Superior temporal gyrus (tissue), 1 donor: ENCODE data around the gene WTAP.
"Not testable (repeated sequence)": the region's sequence is repeated elsewhere in the genome, so short reads cannot be mapped to it uniquely, and the experiment has no call there.

ENCODE experiments used
- DNase-seq: peaks from one replicate; pipeline ENCODE4 v3.0.0-alpha.2; 2016; ENCODE audit errors: extremely low spot score

The WTAP gene

DNA sequence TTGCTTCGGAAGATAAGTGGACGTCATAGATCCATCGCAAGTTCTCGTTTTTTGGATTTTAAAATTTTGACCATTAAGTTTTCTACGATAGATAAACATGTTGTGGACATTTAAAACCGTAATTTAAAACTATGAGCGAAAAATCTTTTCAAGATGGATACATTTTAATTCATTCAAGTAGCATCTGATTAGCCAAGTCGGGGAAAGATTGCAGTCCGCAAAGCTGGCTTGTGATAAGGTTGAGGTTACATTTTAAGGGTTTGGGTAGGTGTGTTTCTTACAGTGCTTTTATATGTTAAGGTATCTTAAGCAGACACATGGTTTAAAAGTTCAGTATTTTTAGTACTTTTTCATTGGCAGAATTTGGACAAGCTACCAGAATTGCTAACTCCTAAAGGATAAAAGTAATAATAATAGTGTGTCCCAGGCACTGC lies 1.2 kb downstream of the WTAP start:
- DNase-seq, result no peak

DNA sequence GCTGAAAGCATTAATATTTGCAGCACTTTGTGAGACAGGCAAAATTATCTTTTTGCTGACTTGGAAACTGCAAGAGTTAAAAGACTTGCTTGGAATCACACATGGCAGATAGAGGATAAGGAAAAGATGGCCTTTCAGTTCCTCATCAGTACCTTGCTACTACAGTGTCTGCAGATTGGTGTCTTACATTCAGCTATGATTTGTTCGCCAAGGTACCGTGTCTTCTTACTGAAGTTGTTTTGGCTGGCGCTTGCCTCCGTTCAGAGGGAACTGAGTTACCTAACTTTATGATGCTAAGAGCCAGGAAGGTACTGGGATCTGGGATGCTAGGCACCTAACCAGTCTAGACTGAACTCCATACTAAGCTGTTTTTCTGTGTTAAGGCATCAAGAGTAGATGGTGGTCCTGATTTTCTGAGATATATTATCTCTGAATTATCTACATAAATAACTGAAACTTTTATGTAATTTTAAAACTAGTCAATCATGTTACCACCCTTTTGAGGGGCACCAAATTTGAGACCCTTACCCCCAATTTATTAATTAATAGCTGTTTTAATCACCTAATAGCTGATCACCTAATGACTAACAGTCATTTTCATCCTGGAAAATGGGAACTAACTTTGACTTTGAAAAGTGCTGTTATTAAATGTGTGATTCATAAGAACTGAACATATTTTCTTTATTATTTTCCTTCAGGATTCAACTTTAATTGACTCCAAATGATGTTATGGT lies 2.5 kb downstream of the WTAP start:
- no peak for DNase-seq

DNA sequence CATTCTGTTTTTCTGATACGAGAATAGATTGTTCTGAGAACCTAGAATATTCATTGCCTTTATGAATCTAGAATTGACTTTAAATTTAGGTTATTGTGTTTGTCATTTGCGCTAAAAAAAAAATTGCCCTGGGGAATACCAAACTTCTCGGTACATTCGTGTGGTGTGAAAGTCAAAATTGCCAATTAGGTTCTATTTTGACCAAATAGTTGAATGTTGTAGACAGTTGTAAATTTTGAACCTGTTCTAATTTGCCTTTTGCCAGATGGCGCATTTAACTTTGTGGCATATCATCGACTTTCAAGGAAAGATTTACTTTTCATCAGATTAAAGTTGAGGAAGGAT lies 3.0 kb downstream of the WTAP start:
- no peak for DNase-seq

DNA sequence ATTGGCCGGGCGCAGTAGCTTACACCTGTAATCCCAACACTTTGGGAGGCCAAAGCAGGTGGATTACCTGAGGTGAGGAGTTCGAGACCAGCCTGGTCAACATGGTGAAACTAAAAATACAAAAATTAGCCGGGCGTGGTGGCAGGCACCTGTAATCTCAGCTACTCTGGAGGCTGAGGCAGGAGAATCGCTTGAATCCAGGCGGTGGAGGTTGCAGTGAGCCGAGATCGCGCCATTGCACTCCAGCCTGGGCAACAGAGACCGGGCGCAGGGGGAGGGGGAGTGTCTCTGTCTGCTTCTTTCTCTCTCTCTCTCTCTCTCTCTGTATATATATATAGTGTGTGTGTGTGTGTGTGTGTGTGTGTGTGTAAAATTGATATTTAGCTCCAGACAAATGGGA lies 5.2 kb downstream of the WTAP start:
- DNase-seq, result not testable (repeated sequence)

DNA sequence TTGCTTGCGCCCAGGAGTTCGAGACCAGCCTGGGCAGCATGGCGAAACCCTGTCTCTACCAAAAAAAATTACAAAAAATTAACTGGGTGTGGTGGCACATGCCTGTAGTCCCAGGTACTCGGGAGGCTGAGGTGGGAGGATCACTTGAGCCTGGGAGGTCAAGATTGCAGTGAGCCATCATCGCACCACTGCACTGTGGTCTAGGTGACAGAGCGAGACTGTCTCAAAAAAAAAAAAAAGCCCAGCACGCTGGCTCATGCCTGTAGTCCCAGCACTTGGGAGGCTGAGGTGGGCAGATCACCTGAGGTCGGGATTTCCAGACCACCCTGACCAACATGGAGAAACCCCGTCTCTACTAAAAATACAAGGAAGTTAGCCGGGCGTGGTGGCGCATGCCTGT lies 6.1 kb downstream of the WTAP start:
- not testable (repeated sequence) for DNase-seq

DNA sequence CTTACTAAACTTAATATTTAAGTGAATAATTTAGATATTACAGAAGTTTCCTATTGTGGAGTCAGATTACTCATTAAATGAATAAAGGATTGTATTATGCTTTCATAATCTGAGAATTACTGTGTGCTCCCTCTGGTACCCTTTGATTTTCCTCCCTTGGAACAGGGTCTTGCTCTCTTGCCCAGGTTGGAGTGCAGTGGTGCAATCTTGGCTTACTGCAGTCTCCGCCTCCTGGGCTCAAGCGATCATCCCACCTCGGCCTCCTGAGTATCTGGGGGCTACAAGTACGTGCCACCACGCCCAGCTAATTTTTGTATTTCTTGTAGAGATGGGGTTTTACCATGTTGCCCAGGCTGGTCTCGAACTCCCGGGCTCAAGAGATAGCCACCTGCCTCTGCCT lies 9.6 kb downstream of the WTAP start:
- no peak for DNase-seq

DNA sequence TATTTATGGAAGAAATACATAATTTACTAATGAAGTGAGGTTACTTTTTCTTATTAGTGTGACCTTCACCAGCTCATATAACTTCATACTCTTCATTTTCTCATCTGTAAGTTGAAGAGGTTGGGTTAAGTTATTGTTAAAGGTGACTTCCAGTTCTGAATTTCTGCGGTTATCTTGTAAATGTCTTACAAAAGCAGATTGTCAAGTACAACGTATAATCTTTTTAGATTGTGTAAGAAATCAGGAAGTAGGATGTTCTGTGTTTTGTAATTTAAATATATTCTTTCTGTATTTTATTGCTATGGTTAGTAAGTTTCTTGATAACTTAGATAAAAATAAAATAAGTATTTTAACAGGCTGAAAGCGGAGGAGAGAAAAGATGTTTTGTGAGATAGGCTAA lies 12.0 kb downstream of the WTAP start:
- DNase-seq, result no peak

DNA sequence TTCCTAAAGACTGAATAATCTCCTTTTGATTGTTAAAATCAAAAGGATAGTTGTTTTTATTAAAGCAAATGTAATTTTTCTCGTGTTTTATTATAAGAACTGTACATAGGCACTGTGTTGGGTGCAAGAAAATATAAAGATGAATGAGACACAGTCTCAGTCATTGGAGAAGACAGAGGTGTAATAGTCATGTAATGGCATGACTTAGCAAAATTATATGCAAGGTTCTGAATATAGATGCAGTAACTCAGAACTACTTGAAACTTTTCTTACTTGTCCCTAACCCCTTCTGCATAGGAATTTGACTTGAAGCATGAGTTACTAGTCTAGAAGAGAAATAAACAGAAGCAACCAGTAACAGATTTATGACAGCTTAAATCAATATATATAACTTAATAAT lies 14.9 kb downstream of the WTAP start:
- DNase-seq, result no peak

DNA sequence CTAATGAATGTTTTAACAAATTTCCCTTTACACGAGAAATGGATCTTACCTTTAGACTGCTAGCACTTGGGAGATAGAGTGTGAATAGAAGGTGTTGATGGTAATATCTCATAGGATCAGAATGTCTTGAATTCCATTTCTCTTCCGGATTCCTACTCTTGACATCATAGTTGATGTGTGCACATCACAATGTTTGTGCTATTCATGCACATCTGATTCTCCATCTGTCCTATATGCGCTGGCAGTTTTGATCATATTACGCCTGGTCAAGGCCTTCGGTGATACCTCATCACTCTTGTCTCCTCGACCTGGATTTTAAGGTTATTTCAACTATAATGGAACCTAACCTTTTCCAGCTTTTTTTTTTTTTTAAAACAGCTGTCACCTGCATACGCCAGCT lies 17.8 kb downstream of the WTAP start:
- DNase-seq, result no peak

DNA sequence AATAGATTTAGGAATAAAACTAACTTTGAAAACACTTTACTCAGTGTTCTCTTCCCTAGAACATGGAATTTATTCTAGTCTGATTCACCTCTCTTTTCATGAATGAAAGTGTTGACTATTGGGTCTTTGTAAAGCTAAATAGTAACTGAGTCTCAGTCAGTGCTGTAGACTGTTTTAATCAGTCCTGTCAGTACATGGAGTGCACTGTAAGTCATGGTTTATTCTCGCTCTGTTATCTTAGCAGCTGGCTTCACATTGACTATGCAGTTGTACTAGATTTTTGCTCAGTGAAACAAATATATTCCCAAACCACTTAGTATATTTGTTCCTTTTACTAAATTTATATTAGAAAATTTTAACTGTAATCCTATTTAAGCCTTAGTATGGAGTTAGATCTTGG lies 19.5 kb downstream of the WTAP start:
- DNase-seq, result no peak

DNA sequence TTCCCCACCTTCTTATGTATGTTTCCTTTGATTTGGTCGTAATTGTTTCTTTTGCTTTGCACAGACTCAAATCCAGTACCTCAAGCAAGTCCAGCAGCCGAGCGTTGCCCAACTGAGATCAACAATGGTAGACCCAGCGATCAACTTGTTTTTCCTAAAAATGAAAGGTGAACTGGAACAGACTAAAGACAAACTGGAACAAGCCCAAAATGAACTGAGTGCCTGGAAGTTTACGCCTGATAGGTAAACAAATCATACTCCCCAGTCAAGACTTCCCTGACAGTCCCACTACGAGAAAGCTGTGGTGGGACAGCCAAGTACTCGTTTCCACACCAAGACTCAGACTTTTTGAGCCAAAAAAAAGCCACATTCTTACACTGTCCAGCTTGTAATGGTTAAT lies 20.8 kb downstream of the WTAP start:
- DNase-seq, result not testable (repeated sequence)

DNA sequence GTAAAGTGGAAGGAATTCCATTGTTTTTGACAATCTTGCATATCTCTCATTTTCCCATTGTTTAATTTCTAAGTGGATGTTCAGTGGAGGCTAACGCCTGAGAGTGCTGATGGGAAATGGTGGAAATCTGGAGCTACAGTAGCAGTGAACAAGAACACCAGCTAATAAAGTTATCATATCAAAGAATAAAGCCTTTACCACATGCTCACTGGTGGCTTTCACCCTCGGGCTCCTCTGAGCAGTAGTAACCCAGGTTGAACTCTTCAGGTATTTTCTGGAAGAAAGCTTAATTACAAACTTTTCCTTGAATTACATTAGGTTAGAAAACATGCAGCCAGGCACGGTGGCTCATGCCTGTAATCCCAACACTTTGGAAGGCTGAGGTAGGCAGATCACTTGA lies 24.1 kb downstream of the WTAP start:
- no peak for DNase-seq

DNA sequence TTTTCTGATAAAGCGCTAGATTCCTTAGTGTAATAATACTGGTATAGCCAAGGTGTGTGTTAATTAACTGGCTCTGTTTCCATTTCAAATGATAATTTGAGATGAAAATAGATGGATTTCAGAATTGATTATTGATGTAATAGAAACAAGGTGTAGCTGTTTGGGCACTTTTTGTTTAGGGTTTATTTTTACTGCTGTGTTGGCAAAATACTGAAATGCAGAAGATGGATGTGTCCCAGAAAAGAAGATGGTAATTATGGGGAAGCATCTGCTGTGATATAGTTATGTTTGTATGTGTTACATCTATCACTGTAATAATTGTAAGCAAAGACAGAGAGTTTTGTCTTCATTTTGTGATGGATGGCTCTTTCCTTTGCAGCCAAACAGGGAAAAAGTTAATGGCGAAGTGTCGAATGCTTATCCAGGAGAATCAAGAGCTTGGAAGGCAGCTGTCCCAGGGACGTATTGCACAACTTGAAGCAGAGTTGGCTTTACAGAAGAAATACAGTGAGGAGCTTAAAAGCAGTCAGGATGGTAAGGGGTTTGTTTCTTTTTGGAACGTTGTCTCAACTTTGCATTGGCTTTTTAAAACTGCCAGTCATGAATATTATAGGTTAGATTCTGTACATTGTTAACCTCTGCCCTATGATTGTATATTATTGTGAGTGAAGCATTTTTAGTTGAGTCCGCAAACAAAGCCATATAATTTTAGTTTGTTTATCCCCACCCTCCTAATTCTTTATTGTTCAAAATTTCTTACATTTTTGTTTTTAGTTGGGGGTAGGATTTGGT lies 26.0 kb downstream of the WTAP start:
- DNase-seq, result no peak

DNA sequence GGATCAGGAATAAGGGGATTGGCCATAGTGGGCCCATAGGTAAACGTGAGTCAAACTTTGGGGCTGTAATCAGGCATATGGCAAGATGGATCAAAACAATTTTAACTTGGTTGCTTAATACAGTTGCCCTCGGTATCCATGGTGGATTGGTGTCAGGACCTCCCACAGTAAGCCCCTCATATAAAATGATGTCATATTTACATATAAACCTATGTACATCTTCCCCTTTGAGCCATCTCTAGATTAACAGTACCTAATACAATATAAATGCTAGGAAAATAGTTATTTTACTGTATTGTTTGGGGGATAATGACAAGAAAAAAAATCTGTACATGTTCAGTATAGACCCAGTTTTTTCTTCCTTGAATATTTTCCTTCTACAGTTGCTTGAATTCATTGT lies 27.1 kb downstream of the WTAP start:
- DNase-seq, result no peak

DNA sequence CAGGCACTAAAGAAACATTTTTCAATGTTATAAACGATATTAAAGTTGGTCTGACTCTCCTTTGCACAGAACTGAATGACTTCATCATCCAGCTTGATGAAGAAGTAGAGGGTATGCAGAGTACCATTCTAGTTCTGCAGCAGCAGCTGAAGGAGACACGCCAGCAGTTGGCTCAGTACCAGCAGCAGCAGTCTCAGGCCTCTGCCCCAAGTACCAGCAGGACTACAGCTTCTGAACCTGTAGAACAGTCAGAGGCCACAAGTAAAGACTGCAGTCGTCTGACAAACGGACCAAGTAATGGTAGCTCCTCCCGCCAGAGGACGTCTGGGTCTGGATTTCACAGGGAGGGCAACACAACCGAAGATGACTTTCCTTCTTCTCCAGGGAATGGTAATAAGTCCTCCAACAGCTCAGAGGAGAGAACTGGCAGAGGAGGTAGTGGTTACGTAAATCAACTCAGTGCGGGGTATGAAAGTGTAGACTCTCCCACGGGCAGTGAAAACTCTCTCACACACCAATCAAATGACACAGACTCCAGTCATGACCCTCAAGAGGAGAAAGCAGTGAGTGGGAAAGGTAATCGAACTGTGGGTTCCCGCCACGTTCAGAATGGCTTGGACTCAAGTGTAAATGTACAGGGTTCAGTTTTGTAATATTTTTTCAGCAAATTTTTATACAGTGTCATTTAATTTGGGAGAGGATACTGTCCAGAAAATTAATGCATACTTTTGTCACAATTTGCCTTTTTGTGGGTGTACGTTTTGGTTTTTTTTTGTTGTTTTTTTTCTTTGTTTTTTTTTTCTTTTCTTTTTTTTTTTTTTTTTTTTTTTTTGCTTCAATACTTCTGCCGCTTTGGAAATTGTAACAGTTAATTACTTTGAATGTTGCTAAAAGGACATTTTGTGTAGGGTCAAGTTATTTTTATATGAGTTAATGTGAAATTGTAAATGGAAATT lies 27.9 kb downstream of the WTAP start:
- DNase-seq, result peak; percentile 30

DNA sequence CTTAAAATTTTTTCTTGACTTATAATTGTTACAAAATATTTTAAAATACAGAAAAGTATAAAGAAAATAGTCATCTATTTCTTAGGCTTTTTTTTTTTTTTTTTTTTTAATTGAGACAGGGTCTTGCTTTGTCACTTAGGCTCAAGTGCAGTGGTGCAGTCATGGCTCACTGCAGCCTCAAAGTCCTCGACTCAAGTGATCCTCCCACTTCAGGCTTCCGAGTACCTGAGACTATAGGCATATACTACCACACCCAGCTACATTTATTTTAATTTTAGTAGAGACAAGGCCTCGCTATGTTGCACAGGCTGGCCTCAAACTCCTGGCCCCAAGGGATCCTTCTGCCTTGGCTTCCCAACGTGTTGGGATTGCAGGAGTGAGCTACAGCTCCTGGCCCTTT lies 29.2 kb downstream of the WTAP start:
- no peak for DNase-seq

DNA sequence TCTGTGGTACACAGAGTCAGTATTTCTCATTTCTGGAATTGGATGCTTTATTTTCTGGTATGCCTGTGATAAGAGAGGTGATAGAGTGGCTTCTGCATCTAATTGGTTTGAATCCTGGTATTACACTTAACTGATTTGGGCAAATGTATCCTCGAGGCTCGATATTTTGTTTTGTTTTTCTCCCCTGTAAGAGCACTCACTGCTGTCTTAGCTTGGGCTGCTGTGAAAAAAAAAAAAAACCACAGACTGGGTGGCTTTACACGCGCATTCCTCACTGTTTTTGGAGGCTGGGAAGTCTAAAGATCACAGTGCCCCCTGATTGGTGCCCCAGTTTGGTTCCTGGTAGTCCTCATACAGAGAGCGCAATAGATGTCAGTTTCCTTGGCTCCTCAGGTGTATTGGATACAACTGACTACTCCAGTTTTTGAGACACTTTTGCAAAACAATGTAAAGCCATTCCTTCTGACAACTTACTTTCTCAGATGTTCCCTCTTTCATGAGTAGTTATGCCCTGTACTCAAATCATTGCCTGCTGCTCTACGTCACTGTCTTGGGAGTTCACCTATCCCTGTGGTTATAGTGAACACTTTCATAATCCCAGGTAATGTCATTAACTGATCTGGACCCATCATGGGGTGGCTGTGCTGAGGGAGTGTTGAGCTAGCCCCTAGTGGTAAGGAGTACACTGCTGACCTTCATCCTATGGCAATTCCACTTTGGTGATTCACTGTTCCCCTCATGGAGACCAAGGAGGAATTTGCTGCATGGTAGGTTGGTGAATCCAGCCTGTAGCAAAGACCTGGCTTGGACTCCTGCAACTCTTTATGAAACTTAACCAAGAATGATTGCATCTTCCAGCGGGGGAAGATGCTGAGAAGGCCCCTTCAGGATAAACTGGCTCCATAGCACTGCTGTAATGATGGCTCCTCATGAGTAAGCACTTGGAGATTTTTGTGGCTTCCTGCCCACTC lies 31.0 kb downstream of the WTAP start:
- no peak for DNase-seq

DNA sequence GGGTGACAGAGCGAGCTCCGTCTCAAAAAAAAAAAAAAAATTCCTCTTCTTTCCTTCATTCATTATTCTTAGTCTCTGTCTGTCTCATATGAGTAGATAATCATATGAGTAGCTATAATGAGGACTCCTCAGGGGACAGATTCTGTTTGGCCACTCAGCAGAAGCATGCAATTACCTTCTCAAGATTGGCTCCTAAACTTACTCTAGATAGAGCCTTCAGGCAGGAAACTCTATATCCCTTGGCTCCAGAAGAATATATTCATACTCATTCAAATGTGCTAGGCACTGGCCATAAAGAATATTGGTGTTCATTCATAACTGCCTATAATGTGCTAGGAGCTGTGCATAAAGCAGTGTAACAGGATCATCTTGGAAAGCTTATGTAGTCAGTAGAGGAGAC lies 32.3 kb downstream of the WTAP start:
- DNase-seq, result no peak

DNA sequence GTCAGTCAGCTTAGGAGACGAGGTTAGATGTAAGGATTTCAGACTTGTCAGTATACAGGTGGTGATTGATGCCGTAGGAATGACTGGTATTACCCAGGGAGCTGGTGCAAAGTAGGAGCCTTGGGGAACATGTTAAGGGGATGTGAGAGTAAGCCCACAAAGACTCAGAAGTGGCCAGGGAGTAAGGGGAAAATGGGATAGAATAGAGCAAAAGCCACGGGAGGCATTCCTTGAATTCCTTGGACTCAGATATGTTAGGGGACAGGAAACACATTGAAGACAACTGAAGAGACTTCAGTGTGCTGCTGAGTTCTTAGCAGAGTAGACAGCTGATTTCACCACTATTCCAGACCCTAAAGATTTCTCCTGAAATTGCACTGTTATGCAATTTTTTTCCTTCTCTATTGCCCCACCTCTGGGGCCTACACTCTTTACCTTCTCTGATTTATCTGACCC lies 33.3 kb downstream of the WTAP start:
- DNase-seq, result no peak

DNA sequence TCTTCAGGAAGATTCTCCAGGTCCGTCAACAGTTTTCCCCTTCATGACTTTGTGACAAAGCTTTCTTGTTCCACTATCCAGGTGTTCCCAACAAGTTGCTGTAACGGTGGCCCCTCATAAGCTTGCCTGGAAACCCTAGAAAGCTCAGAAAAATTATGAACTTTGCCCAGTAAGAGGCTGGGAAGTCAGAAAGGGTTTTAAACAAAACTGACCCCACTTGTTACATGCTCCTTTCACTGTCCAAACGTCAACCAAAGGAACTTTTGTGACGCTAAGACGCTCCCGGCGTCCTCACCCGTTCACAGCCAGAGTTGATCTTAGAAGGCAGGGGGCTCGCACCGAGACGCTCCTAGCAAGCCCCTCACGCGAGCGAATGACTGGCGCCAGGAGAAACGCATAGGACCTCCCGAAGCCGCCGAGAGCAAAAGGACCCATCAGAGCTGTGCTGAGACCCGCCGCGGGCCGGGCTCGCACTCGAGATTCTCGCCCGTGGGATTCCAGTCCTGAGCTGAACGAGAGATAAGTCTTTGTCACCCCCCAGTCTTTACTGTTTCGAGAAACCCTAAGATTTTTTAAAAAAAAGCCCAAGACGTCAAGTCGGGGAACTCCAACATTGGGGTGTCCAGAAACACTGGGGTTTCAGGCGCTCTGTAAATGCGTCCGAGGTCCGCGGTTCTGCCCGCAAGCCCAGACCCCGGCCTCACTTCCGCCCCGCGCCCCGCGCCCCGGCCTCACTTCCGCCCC lies 34.0 kb downstream of the WTAP start:
- DNase-seq, result no peak
